ENCODE results near the gene HECTD3. TPM values are rescaled to one million over a fixed set of nuclear protein-coding genes. Genes with fewer than 3 reads are reported as not detected.

HECTD3 gene
- total and polyA plus RNA-seq, 9 of the 15 experiments (the other 6 are each of a cell fraction or from before 2014, with no cell fraction given) = 6.3 to 50.8 (median 18.9) TPM

GRCh38 chr1:45014321-45015028 is 3.4 kb upstream of the HECTD3 start (continued):
- TF ChIP-seq SMAD4 (CRISPR knock-in tag; conservative IDR thresholded peaks at IDR 0.05) (0 out of 2 replicates have a peak, but pooled peaks have one; percentile 43), XRCC5 (IDR thresholded peaks at IDR 0.05; ENCODE audit: low read depth, low read length) (peak; percentile 96), CTCF (IDR thresholded peaks at IDR 0.05 in 2 of 3, conservative IDR thresholded peaks at IDR 0.05 in 1 of 3; ENCODE audit: insufficient read depth in 2 of 3, low read depth in 1 of 3, low read length in 3 of 3) (peak; percentile 86 to 99 (median 86)), CBFB (CRISPR knock-in tag; IDR thresholded peaks at IDR 0.05) (0 out of 2 replicates have a peak, but pooled peaks have one; percentile 57), RAD21 (CRISPR knock-in tag; conservative IDR thresholded peaks at IDR 0.05 in 1 of 2, IDR thresholded peaks at IDR 0.05 in 1 of 2) (peak; percentile 93), ATF7 (IDR thresholded peaks at IDR 0.05) (peak; percentile 48; the same call in 1 of the 2 replicates), GATA2 (CRISPR knock-in tag; IDR thresholded peaks at IDR 0.05) (0 out of 2 replicates have a peak, but pooled peaks have one; percentile 25), ZC3H8 (IDR thresholded peaks at IDR 0.05) (peak; percentile 59; the same call in 1 of the 2 replicates), ZKSCAN1 (IDR thresholded peaks at IDR 0.05; ENCODE audit: low read depth, low read length) (0 out of 2 replicates have a peak, but pooled peaks have one; percentile 33), ATF1 (CRISPR knock-in tag; IDR thresholded peaks at IDR 0.05) (no peak), ATF1 (tag; IDR thresholded peaks at IDR 0.05) (peak; percentile 42; the same call in 1 of the 2 replicates), DLX4 (CRISPR knock-in tag; IDR thresholded peaks at IDR 0.05) (no peak), ZNF395 (CRISPR knock-in tag; IDR thresholded peaks at IDR 0.05) (no peak), DPF2 (IDR thresholded peaks at IDR 0.05) (peak; percentile 42; the same call in 1 of the 2 replicates), SMARCA5 (IDR thresholded peaks at IDR 0.05) (peak; percentile 79), ZNF133 (CRISPR knock-in tag; IDR thresholded peaks at IDR 0.05) (no peak), ARID1B (IDR thresholded peaks at IDR 0.05) (peak; percentile 58), SP1 (CRISPR knock-in tag; IDR thresholded peaks at IDR 0.05) (peak; percentile 75), JUND (IDR thresholded peaks at IDR 0.05; ENCODE audit: borderline replicate concordance, low read depth, low read length) (no peak), JUND (tag; IDR thresholded peaks at IDR 0.05; ENCODE audit: borderline replicate concordance, low read depth, low read length) (peak; percentile 34; the same call in 2 of the 3 replicates), ARNT (IDR thresholded peaks at IDR 0.05) (peak in 1 of 2 experiments; percentile 87; a peak in 2 of 4 replicates), HDAC8 (tag; IDR thresholded peaks at IDR 0.05) (0 out of 2 replicates have a peak, but pooled peaks have one; percentile 19), ASH1L (IDR thresholded peaks at IDR 0.05; ENCODE audit: borderline replicate concordance, low read depth, partially characterized antibody) (no peak), SMAD3 (CRISPR knock-in tag; conservative IDR thresholded peaks at IDR 0.05) (peak; percentile 63; the same call in 1 of the 2 replicates), NEUROD1 (IDR thresholded peaks at IDR 0.05; ENCODE audit: borderline replicate concordance, low read depth, low read length, partially characterized antibody) (peak; percentile 49), LCOR (CRISPR knock-in tag; IDR thresholded peaks at IDR 0.05) (0 out of 2 replicates have a peak, but pooled peaks have one; percentile 78), RBM39 (optimal IDR thresholded peaks at IDR 0.05; ENCODE audit: low read depth, low read length) (no peak)
